DMS153 treated with DMSO at 0.1 percent for 48 hours (cell line): Measurements from ENCODE around the gene FCN1.
"Not testable (repeated sequence)": the region's sequence is repeated elsewhere in the genome, so short reads cannot be mapped to it uniquely, and the experiment has no call there.

ENCODE experiments used
- DNase-seq: peaks from one replicate; lab custom pipeline; 2025; ENCODE audit not compliant: unreplicated experiment; lab: John Stamatoyannopoulos, UW

The FCN1 gene

GRCh38 chr9:134857451-134857850 lies 60.3 kb downstream of the FCN1 start:
- DNase-seq, result not testable (repeated sequence)

GRCh38 chr9:134855900-134856377 lies 61.8 kb downstream of the FCN1 start:
- DNase-seq, result no peak
